ENCODE results near the gene MSRB3. TPM values are rescaled to one million over a fixed set of nuclear protein-coding genes. Genes with fewer than 3 reads are reported as not detected.

Gene MSRB3
- total and polyA plus RNA-seq, 2 donors (not counting 3 experiments of a cell fraction or from before 2014, with no cell fraction given): 20.0 to 59.3 TPM

DNA sequence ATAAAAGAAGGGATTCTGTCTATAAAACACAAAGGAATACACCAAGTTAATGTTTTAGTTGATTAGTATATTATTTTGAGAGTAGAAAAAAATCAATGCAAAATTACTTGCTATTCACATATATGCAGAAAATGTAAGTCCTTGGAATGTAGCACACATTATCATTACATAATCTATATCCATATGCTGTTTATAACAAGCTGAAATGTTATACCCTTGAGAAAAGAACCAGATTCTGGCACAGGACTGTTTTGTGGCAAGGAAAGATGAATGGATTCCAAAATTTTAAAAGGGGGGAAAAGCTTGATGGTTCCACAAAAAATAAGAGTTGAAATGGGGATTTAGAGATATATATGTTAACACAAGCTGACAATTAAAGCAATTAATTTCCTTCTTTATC lies 153.6 kb downstream of the MSRB3 start:
- H3K27me3 ChIP-seq (ENCODE audit: control insufficient read depth in 2 of 2, insufficient read depth in 2 of 2, low read length in 2 of 2): no peaks in the 10 kb centered on the region
- TF ChIP-seq GATA2 (IDR thresholded peaks at IDR 0.05; ENCODE audit: insufficient read depth, insufficient read length, low read depth, low read length) (no peak), JUN (IDR thresholded peaks at IDR 0.05; ENCODE audit: borderline replicate concordance, insufficient read depth, insufficient read length, low read depth) (no peak), MYC (IDR thresholded peaks at IDR 0.05; ENCODE audit: low read depth, low read length) (no peak), POLR2AphosphoS5 (IDR thresholded peaks at IDR 0.05; ENCODE audit: insufficient read depth, low read depth, low read length) (no peak), FOS (IDR thresholded peaks at IDR 0.05; ENCODE audit: borderline replicate concordance, insufficient read depth, low read length) (no peak), EZH2 (IDR thresholded peaks at IDR 0.05; ENCODE audit: borderline replicate concordance, low read depth, low read length, severe bottlenecking) (no peak), POLR2A (IDR thresholded peaks at IDR 0.05; ENCODE audit: low read depth, low read length) (no peak)
- TF ChIP-seq, protein P1, sequence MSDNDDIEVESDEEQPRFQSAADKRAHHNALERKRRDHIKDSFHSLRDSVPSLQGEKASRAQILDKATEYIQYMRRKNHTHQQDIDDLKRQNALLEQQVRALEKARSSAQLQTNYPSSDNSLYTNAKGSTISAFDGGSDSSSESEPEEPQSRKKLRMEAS (IDR thresholded peaks at IDR 0.05; ENCODE audit: insufficient read depth, insufficient read length): no peak
- TF ChIP-seq, protein P2, sequence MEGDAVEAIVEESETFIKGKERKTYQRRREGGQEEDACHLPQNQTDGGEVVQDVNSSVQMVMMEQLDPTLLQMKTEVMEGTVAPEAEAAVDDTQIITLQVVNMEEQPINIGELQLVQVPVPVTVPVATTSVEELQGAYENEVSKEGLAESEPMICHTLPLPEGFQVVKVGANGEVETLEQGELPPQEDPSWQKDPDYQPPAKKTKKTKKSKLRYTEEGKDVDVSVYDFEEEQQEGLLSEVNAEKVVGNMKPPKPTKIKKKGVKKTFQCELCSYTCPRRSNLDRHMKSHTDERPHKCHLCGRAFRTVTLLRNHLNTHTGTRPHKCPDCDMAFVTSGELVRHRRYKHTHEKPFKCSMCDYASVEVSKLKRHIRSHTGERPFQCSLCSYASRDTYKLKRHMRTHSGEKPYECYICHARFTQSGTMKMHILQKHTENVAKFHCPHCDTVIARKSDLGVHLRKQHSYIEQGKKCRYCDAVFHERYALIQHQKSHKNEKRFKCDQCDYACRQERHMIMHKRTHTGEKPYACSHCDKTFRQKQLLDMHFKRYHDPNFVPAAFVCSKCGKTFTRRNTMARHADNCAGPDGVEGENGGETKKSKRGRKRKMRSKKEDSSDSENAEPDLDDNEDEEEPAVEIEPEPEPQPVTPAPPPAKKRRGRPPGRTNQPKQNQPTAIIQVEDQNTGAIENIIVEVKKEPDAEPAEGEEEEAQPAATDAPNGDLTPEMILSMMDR (IDR thresholded peaks at IDR 0.05; ENCODE audit: extremely low read depth in 1 of 2, insufficient read depth in 1 of 2, low read depth in 1 of 2, low read length in 2 of 2): no peak
- ChIA-PET CTCF (interaction anchor here (0.9 to 1.4 kb wide), 2 partner anchors 17 to 88 kb away, joined by 3 to 4 read pairs; no protein-coding TSS in a partner anchor), POLR2A (no interaction called here)
- peak overlapping the region; percentile 94 for H3K27ac ChIP-seq (ENCODE audit: insufficient read depth, low read depth, low read length)
- H4K20me1 ChIP-seq (replicated peaks; ENCODE audit: control insufficient read depth, extremely low read depth, insufficient read depth, low read length): no peaks in the 10 kb centered on the region
- dilution Hi-C loops (cut with MboI; ENCODE audit: extremely low pct_ligation_motif_present, low sequenced_read_pairs) (no loop called here), intact Hi-C loops (cut with micrococcal nuclease) (loop anchor here (5.0 kb wide), 2 partner anchors 225 to 395 kb away; no protein-coding TSS in a partner anchor)
- no peaks in the 10 kb centered on the region for H3K9me1 ChIP-seq (replicated peaks; ENCODE audit: control insufficient read depth, extremely low read depth, insufficient read depth, low read length)
- FAIRE-seq: no peak
- DNase-seq (ENCODE audit: low read depth, low spot score): no peak
- no peaks in the 10 kb centered on the region for H3K79me2 ChIP-seq (ENCODE audit: control insufficient read depth, insufficient read depth, low read length)
- peaks cover 54% of the 10 kb centered on the region for H3K4me1 ChIP-seq (ENCODE audit: control insufficient read depth, extremely low read depth, insufficient read depth, low read length)
- H3K9ac ChIP-seq (replicated peaks; ENCODE audit: extremely low read depth, insufficient read depth, low read length): peak overlapping the region; percentile 81
- H3K9me3 ChIP-seq (replicated peaks; ENCODE audit: control insufficient read depth, insufficient read depth, low read length): no peaks in the 10 kb centered on the region
- H3K4me3 ChIP-seq (replicated peaks in 1 of 3; ENCODE audit: insufficient read depth in 1 of 3, low read depth in 1 of 3, low read length in 3 of 3): no peak overlapping the region
- H2AFZ ChIP-seq (ENCODE audit: low read depth, low read length): no peak overlapping the region
- peak overlapping the region; percentile 42 for H3K4me2 ChIP-seq (ENCODE audit: insufficient read depth, low read length)
- BruUV-seq (replicated peaks): TSS peak; percentile 23
- no peaks in the 10 kb centered on the region for H3K36me3 ChIP-seq (ENCODE audit: control insufficient read depth in 2 of 2, extremely low read depth in 1 of 2, insufficient read depth in 2 of 2, low read length in 2 of 2)
